Breast epithelium (tissue), 3 donors: Measurements from ENCODE around the gene TSSK2.

Experiments used
- CTCF ChIP-seq, 3 donors: fragments of 450-650 bp; IDR thresholded peaks; one replicate each; pipeline ENCODE4 v1.5.1; 2016 to 2017; ENCODE audit warnings: antibody characterized with exemption in 3 of 3, mild to moderate bottlenecking in 3 of 3, moderate library complexity in 3 of 3
- POLR2A ChIP-seq: fragments of 450-650 bp; IDR thresholded peaks from one replicate; pipeline ENCODE4 v1.6.1; 2016; ENCODE audit warnings: antibody characterized with exemption, mild to moderate bottlenecking, moderate library complexity
- POLR2AphosphoS5 ChIP-seq, 3 donors: sonication (generic); formaldehyde crosslinking; IDR thresholded peaks; one replicate each; pipeline ENCODE4 v1.6.1; 2017; ENCODE audit warnings: antibody characterized with exemption in 3 of 3

GRCh38 chr22:19110064-19110458, 21.0 kb upstream of the TSSK2 start:
- TF ChIP-seq CTCF (IDR thresholded peaks at IDR 0.05), result no peak
- no peak for TF ChIP-seq POLR2AphosphoS5 (IDR thresholded peaks at IDR 0.05)
- no peak for TF ChIP-seq POLR2A
